RWPE2 (cell line): ENCODE results near the gene SYCE3.
A peak's percentile ranks its signal among the peaks of the same experiment; 100 is the strongest.

Source experiments
- ATAC-seq: fragments of 200-7000 bp; cut with Tn5 transposase; 3 replicates; pipeline ENCODE4 v1.9.1; 2021; ENCODE audit warnings: low read depth
- DNase-seq: peaks from one replicate; pipeline ENCODE4 v3.0.0-alpha.2; 2020; ENCODE audit warnings: low spot score
- H3K27ac ChIP-seq: fragments of 450-650 bp; 2 replicates; pipeline ENCODE4 v1.5.1; 2017; ENCODE audit warnings: mild to moderate bottlenecking; ENCODE audit not compliant: poor library complexity, severe bottlenecking
- H3K27me3 ChIP-seq: fragments of 250-450 bp; sonication (Bioruptor Pico); 2 replicates; pipeline ENCODE4 v1.5.1; 2021; ENCODE audit warnings: mild to moderate bottlenecking, moderate library complexity; ENCODE audit not compliant: insufficient read depth, poor library complexity, severe bottlenecking
- H3K36me3 ChIP-seq: fragments of 250-450 bp; sonication (Bioruptor Pico); 2 replicates; pipeline ENCODE4 v1.5.1; 2020; ENCODE audit warnings: low read depth, mild to moderate bottlenecking, moderate library complexity
- H3K4me1 ChIP-seq: fragments of 250-450 bp; sonication (Bioruptor Pico); 2 replicates; pipeline ENCODE4 v1.5.1; 2021; ENCODE audit warnings: mild to moderate bottlenecking, moderate library complexity; ENCODE audit not compliant: insufficient read depth, poor library complexity, severe bottlenecking
- H3K4me3 ChIP-seq: fragments of 250-450 bp; sonication (Bioruptor Pico); 2 replicates; pipeline ENCODE4 v1.5.1; 2021; ENCODE audit warnings: mild to moderate bottlenecking, moderate library complexity; ENCODE audit not compliant: severe bottlenecking
- H3K9me3 ChIP-seq: fragments of 250-450 bp; sonication (Bioruptor Pico); 2 replicates; pipeline ENCODE4 v1.5.1; 2021; ENCODE audit warnings: mild to moderate bottlenecking, moderate library complexity; ENCODE audit not compliant: severe bottlenecking
- TF ChIP-seq, protein P1 (sequence below): fragments of 450-650 bp; IDR thresholded peaks from one replicate; pipeline ENCODE4 v1.5.1; 2017; ENCODE audit warnings: mild to moderate bottlenecking, moderate library complexity; ENCODE audit not compliant: poor library complexity, severe bottlenecking

SYCE3 gene

DNA sequence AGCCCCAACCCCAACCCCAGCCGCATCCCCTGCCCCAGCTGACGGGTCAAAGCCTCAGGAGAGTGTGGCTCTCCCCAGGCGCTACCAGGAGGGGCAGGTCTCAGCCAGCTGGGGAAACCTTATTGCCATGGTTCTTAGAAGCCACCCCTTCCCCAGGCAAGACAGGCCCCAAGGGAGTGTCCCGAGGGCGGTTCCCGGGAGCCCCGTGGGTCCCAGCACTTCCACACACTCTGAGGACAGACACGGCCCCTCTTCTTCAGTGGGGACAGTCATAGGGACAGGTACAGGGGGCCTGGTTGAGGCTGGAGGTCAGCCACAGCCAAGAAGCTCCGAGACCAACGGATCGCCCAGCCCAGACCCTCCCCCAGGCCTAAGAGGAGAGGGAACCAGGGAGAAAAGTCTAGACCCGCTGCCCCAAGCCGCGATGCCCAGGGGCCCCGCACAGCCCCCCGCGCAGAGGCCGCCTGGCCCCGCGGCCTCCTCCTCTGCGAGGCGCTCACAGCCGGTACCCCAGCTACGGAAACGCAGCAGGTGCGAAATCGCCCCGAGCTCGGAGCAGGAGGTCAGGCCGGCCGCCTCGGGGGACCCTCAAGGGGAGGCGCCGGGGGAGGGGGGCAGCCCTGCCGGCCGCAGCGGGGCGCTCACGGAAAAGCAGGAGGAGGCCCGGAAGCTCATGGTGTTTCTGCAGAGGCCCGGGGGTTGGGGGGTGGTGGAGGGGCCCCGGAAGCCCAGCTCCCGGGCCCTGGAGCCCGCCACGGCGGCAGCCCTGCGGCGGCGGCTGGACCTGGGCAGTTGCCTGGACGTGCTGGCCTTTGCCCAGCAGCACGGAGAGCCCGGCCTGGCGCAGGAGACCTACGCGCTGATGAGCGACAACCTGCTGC is 14.4 kb downstream of the SYCE3 start:
- H3K9me3 ChIP-seq = no peaks in the 10 kb centered on the region
- H3K4me3 ChIP-seq = no peak overlapping the region
- no peak for DNase-seq
- H3K27me3 ChIP-seq = no peaks in the 10 kb centered on the region
- ATAC-seq = no peak
- peaks cover 6% of the 10 kb centered on the region for H3K4me1 ChIP-seq
- H3K36me3 ChIP-seq = no peaks in the 10 kb centered on the region
- TF ChIP-seq, protein P1, sequence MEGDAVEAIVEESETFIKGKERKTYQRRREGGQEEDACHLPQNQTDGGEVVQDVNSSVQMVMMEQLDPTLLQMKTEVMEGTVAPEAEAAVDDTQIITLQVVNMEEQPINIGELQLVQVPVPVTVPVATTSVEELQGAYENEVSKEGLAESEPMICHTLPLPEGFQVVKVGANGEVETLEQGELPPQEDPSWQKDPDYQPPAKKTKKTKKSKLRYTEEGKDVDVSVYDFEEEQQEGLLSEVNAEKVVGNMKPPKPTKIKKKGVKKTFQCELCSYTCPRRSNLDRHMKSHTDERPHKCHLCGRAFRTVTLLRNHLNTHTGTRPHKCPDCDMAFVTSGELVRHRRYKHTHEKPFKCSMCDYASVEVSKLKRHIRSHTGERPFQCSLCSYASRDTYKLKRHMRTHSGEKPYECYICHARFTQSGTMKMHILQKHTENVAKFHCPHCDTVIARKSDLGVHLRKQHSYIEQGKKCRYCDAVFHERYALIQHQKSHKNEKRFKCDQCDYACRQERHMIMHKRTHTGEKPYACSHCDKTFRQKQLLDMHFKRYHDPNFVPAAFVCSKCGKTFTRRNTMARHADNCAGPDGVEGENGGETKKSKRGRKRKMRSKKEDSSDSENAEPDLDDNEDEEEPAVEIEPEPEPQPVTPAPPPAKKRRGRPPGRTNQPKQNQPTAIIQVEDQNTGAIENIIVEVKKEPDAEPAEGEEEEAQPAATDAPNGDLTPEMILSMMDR = no peak
- H3K27ac ChIP-seq = no peak overlapping the region

- peaks cover 7% of the 10 kb centered on the region for H3K4me1 ChIP-seq
- H3K36me3 ChIP-seq = no peaks in the 10 kb centered on the region
- H3K4me3 ChIP-seq = no peak overlapping the region
- TF ChIP-seq, protein P1 = no peak
- H3K27me3 ChIP-seq = no peaks in the 10 kb centered on the region
- no peak overlapping the region for H3K27ac ChIP-seq
- no peak for DNase-seq
- no peaks in the 10 kb centered on the region for H3K9me3 ChIP-seq
- ATAC-seq = no peak
Observed at GRCh38 chr22:50547263-50547985, 15.3 kb downstream of the SYCE3 start.

GRCh38 chr22:50546326-50547262 is 16.1 kb downstream of the SYCE3 start:
- no peak overlapping the region for H3K4me3 ChIP-seq
- H3K36me3 ChIP-seq = no peaks in the 10 kb centered on the region
- H3K27me3 ChIP-seq = no peaks in the 10 kb centered on the region
- peaks cover 14% of the 10 kb centered on the region for H3K4me1 ChIP-seq
- ATAC-seq = no peak
- H3K27ac ChIP-seq = no peak overlapping the region
- H3K9me3 ChIP-seq = no peaks in the 10 kb centered on the region
- TF ChIP-seq, protein P1 = no peak
- no peak for DNase-seq

DNA sequence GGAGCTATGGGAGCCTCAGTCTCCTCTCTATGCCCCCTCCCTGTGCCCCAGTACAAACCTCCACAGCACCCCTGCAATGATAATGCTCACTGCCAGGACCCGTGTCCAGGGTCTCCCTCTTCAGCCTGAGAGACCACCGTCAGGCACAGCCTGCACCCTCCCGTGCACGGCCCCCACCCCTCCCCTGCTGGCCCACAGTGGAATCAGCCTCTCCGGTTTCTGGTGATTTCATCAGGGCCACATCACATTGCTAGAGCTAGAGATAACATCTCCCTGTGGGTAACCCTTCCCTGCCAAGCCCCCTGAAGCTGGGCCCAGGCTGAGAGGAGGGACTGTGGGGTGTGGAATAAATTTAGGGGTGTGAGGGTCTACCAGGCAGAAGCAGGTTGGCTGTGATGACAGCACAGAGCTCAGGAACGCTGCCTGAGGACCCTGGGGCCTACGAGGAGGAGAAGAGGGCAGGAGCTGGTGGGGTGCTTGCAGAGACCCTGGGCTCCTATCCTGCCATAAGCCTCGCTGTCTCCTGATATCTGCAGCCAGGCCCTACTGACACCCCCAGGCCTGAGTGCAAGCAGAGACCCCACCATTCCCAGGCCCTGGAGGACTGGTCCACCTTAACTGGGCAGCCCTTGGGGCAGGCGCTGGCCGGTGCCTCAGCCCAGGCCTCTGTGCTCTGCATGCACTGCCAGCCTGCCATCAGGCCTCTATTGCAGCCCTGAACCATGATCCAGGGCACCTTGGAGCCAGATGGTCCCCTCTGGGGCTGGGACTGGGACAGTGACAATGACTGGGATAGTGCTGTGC is 17.0 kb downstream of the SYCE3 start, which contains the start of gene KLHDC7B:
TSS of gene KLHDC7B (plus strand) at position 378 of the 804 bp plus-strand sequence. CDS start at position 723, 345 bp downstream.
- no peak for DNase-seq
- Histone ChIP-seq H3K36me3 (no peaks in the 10 kb centered on the region), H3K27me3 (no peaks in the 10 kb centered on the region), H3K4me3 (no peak within 1 kb of the TSS), H3K4me1 (peaks cover 21% of the 10 kb centered on the region), H3K9me3 (no peaks in the 10 kb centered on the region), H3K27ac (peak within 1 kb of the TSS; percentile 11)
- no peak for ATAC-seq
- TF ChIP-seq, protein P1 = no peak
